Fibroblast of lung (primary cell): ENCODE measurements around the gene CD1D.
"Not testable (repeated sequence)": the region's sequence is repeated elsewhere in the genome, so short reads cannot be mapped to it uniquely, and the experiment has no call there.

Experiments used
- CTCF ChIP-seq, 2 donors: IDR thresholded peaks in 1 of 2; conservative IDR thresholded peaks in 1 of 2; 1 replicate in 1 of 2; 2 replicates in 1 of 2; pipeline ENCODE4 v1.5.1; 2011 to 2012; ENCODE audit warnings: low read length in 2 of 2, control low read depth in 1 of 2, inconsistent platforms in 1 of 2, low read depth in 1 of 2, mild to moderate bottlenecking in 1 of 2
- EZH2 ChIP-seq: IDR thresholded peaks from 2 replicates; pipeline ENCODE4 v1.5.1; 2012; ENCODE audit warnings: low read length, control low read depth, mild to moderate bottlenecking; ENCODE audit errors: missing control alignments

GRCh38 chr1:158175915-158176314, 4.8 kb upstream of the CD1D start:
- not testable (repeated sequence) for TF ChIP-seq CTCF (conservative IDR thresholded peaks at IDR 0.05 in 1 of 2, IDR thresholded peaks at IDR 0.05 in 1 of 2; ENCODE audit: low read depth in 1 of 2, low read length in 2 of 2); EZH2
